Germinal center (tissue), 1 donor: ENCODE results near the gene TRIM9.
A peak's percentile ranks its signal among the peaks of the same experiment; 100 is the strongest.

Experiments
- DNase-seq: peaks from one replicate; pipeline ENCODE4 v3.0.0; 2012; ENCODE audit warnings: mixed read lengths, low spot score

Gene TRIM9

GRCh38 chr14:51094901-51095853, at the start of gene TRIM9:
TSS of gene TRIM9 (minus strand) at chr14:51095105. CDS start at chr14:51094939, 166 bp downstream.
- DNase-seq: peak; percentile 100

DNA sequence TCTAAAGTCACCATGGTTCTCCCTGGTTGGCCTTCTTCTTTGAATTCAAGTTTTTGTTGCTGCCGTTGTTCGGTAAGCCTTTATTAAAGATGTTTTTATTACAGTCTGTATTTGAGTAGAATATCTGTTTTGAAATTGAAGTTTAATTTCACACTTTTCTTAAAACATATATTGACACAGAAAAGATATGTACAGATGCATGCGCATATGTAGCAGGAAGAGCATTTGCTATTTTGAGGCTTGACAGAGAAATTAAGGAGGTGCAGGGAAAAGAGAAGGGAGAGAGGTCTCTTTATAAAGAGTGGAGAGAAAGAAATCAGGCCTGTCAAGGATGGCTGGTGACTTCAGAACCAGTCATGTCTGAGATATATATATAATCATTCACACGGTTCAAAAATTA, 46.0 kb upstream of the TRIM9 start:
- no peak for DNase-seq

DNA sequence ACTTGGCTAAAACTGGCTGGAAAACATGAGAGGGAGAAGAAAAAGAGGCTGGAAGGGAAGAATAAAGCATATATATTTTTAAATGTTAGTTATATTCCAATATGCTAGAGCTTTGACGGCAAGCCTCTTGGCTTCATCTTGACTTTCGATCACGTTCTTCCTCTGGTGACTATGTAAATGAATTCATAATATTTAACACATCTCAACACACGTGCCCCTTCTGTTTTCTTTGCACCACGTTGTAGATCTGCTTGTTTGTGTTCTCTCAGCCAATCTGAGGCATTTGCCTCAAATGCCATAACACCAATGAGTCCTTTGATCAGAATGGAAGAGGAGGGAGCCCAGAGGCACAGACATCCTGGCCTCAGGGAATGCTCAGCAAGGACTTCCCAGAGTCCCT, 45.4 kb upstream of the TRIM9 start:
- DNase-seq: no peak

DNA sequence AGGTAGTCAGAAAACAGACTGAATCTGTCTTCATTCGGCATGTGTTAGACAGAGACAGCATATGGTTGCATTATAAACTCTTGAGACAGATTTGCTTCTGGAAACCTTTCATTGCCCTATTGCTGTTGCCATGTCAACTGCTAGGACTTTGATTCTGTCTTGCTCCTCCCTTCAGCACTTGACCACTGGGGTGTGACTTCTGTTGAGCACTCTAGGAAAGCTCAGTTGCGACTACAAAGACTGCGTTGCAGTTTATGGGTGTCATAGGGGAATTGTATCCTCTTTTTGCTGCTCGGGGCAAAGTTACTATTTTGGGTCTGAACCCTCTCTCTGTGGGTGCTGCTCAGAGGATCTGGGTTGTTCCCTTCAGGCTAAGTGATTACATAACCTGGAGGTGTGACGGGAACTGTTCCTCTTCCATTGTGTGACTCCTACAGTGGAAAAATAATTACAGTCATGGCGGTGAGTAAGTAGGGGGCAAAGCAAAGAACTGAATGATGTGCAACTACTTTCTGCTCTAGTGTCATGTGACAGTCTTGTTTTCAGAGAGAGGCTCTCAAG, 44.3 kb upstream of the TRIM9 start:
- no peak for DNase-seq

DNA sequence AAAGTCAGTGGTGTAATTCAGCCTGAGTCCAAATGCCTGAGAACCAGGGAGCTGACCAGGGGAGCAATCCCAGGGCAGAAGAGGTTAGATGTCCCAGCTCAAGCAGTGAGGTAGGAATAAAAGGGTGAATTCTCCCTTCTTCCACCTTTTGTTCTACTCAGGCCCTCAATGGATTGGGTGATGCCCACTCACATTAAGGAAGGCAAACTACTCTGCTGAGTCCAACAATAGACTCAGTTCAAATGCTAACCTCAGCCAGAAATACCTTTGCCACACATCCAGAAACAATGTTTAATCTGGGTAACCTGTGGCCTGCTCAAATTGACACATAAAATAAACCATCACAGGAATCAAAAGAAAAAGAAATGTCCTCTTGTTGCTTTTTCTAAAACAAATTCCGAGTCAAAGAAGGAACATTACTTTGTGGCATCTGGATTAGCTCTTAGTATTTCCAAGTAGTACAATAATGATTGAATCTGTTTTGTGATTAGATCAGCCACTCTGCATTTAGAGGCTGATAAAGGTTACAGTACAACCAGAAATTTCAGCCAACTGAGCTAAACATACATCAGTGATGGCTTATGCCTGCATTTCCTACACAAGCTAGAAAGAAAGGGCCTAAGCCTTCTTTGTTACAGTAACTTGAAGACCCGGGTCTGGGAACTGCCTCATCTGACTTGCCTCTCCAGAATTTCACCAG, 43.6 kb upstream of the TRIM9 start:
- no peak for DNase-seq

- no peak for DNase-seq
Measured at GRCh38 chr14:51131516-51131915, 36.6 kb upstream of the TRIM9 start.

- no peak for DNase-seq
Measured at GRCh38 chr14:51129130-51129529, 34.2 kb upstream of the TRIM9 start.

GRCh38 chr14:51124029-51124428, 29.1 kb upstream of the TRIM9 start:
- no peak for DNase-seq

DNA sequence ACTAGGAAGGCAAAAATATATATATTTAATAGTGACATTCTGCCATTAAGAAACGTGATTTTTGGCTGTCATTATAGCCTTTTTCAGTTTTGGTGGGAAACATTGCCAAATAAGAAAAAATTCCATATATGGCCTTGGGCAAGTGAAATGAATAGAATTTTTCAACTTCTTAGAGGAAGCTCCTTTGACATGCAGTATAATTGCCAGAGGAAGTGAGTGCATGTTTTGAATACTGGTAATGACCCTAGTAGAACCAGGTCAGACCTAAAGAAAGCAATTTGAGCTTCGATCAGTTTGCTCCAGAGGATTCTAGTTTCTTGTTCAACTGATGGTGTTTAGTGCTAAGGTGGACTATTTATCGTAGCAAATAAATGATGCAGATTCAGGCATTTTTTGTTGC, 26.2 kb upstream of the TRIM9 start:
- no peak for DNase-seq

GRCh38 chr14:51119411-51120051, 24.6 kb upstream of the TRIM9 start:
- no peak for DNase-seq

GRCh38 chr14:51118993-51119392, 24.1 kb upstream of the TRIM9 start:
- no peak for DNase-seq

DNA sequence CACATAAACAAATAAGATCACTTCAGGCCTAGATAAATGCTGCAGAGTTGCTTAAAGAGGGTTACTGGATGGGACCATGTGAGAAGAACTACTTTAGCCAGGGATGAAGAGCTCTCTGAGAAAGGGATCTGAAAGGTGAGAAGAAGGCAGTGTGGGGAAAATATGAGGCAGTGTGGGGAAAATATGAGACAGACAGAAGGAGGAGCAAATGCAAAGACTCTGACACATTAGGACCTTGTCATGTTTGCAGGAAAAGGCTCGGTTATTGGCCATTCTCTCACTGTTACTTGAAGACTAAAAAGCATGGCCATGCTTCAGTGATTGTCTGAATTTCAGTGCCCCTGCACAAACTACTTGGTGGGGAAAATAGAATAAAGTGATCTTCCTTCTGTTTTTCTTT, 22.7 kb upstream of the TRIM9 start:
- DNase-seq: no peak

- no peak for DNase-seq
Measured at GRCh38 chr14:51116682-51117081, 21.8 kb upstream of the TRIM9 start.

DNA sequence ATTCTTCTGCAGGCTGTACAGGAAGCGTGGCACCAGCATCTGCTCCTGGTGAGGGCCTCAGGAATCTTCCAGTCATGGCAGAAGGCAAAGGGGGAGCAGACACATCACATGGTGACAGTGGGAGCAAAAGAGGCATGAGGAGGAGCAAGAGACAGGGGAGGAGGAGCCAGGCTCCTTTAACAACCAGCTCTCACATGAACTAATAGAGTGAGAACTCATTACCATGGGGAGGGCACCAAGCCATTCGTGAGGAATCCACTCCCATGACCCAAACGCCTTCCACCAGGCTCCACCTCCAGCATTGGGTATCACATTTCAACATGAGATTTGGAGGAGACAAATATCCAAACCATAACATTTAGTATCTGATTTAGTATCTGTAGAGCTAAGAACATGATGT, 14.7 kb upstream of the TRIM9 start:
- no peak for DNase-seq

DNA sequence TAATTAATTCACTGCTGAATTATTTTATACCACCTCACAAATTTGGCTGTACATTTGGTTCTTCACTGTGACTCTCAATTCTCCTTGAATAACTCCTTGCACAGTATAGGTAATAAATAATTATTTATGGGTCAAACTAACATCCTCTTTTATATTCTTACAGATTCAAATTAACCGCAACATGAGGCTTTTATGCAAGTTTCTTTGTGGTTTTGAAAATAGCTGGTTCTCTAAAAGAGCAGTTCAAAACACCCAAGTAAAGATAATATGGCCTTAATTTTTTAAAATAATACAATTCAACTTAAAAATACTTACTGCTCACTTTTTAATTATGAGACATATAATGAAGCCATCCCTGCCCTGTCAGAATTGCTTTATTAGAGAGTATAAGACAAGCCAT, 12.9 kb upstream of the TRIM9 start:
- DNase-seq: peak; percentile 10

GRCh38 chr14:51104467-51104866, 9.6 kb upstream of the TRIM9 start:
- no peak for DNase-seq

DNA sequence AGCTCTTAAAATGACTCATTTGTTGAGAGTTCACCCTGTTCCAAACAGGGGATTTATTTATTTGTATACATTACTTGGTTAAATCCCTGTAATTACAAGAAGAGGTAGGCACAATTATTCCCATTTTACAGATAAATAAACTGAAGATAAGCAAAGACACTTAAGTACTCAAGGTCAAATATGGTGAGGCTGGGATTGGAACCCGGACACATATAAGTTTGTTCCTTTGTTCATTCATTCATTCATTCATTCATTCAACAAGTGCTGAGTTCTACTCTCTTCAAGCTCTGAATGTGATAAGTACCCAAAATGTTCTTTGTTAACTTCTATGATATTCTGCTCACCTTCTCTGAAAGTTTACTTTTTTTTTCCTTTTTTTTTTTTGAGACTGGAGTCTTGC, 2.4 kb upstream of the TRIM9 start:
- no peak for DNase-seq

DNA sequence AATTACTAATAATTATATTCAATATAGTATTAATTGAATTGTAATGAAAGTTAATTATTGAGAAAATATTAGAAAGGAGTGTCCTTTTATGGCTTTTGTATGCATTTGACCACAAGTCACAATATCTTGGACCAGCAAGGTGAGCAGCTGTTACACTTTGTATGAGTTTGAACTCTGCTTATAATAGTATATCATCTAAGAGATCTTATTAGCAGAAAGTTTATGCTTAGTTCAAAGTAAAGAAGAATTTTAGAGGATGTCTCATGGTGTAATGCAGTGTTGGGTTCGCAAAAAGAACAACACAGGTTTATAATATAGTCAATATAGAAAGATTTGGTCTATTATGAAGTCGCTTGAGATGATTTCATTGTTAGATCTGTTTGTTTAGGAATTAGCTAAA, 2.0 kb upstream of the TRIM9 start:
- DNase-seq: no peak

DNA sequence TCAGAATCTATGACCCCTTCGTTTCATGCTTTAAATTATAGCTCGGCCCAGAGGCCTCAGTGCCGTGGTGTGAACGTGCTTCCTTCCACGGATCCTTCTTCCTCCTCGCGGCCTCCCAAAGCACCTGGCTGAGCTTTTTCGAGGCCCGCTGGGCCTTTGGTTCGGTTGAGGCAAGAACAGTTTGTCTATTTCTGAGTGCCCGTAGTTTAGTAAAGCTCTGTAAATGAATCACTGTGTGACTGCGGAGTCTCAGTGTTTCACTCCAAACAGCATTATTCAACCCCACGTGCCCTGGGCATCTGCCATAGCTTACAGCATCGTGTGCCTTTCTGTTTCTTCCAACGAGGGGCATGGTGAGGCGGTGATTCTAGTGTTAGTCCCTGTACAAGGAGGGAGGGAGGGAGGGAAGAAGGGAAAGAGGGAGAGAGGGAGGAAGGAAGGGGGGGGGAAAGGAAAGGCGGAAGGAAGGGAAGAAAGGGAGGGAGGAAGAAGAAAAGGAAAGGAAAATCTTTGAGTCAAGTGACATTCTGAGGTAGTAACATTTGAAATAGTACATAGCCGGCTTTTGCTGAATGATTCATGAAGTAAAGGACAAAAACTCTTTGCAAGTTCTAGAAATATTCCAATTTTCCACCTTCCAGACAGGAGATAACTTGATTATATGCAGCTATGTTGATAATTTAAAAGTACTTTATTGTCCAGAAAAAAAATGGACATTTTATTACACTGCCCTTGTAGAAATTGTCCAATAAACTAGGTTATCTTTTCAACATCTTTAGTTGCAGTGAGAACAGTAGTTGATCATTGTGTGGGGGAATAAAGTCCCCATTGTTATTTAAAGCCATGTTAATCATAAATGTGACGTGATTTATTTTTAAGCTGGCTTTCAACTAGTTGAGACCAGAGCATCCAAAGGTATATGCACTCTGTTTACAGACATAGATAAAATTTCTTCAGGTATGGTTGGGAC, 1.2 kb upstream of the TRIM9 start:
- peak; percentile 16 for DNase-seq

GRCh38 chr14:51094282-51094821, 553 bp downstream of the TRIM9 start:
- peak; percentile 28 for DNase-seq
